HG03469 (cell line): Measurements from ENCODE around the gene PPP1CB.
"Not testable (repeated sequence)": the region's sequence is repeated elsewhere in the genome, so short reads cannot be mapped to it uniquely, and the experiment has no call there.

Source experiments
- ATAC-seq: cut with Tn5 transposase; IDR thresholded peaks from one replicate; pipeline ENCODE4 v1.9.1; 2021; ENCODE audit warnings: mild to moderate bottlenecking, moderate library complexity, moderate number of reproducible peaks; ENCODE audit not compliant: unreplicated experiment

The PPP1CB gene

DNA sequence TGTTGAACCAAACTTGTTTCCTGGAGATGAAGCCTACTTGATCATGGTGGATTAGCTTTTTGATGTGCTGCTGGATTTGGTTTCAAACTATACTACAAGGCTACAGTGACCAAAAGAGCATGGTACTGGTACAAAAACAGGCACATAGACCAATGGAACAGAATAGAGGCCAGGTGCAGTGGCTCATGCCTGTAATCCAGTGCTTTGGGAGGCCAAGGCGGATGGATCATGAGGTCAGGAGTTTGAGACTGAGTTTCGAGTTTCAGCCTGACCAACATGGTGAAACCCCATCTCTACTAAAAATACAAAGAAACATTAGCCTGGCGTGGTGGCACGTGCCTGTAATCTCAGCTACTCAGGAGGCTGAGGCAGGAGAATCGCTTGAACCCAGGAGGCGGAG, 9.0 kb upstream of the PPP1CB start:
- ATAC-seq: not testable (repeated sequence)

- no peak for ATAC-seq
Observed at GRCh38 chr2:28745225-28745624, 6.4 kb upstream of the PPP1CB start.

DNA sequence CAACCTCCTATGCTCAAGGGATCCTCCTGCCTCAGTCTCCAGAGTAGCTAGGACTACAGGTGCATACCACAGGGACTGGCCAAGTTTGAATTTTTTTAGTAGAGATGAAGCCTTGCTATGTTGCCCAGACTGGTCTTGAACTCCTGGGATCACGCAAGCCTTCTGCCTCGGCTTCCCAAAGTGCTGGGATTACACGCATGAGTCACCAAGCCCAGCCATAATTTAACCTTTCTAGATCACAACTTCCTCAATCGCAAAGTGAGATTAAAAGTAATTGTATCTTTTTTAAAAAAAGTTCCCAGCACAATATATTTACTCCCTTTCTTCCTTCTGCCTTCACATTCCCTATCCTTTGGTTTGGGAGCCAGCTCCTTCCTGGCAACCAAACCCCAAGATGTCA, 5.8 kb upstream of the PPP1CB start:
- no peak for ATAC-seq

DNA sequence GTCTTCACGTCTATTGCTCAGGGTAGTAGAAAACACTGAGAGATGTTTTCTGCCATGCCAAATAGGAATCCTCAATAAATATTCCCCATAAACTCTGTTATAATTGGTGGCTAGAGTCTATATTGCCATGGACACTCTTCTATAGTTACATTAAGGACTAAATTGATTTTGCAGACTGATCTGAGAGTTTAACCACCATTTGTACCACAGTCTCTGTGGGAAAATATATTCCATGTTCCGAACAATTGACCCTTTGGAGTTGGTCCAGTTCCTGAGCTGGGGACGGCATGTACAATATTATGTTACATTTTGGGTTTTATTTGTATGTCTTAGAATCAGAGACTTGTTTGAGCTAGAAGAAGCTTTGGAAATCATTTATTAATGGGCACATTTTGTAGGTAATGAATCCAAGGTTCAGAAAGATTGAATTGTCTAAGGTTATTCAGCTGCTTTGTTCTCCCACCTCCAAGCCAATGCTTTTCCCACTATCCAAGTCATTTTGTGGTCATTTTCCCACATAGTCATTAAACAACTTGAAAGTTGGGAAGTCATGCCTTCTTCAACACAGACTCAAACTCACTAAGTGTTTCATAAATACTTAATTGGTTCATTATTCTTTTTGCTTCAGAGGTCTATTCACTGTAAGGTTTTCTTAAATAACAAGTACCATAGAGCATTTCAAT, 5.1 kb upstream of the PPP1CB start:
- ATAC-seq: no peak

- no peak for ATAC-seq
Observed at GRCh38 chr2:28747714-28748113, 3.9 kb upstream of the PPP1CB start.

- no peak for ATAC-seq
Observed at GRCh38 chr2:28748176-28748575, 3.5 kb upstream of the PPP1CB start.

GRCh38 chr2:28748941-28749340, 2.7 kb upstream of the PPP1CB start:
- ATAC-seq: no peak

DNA sequence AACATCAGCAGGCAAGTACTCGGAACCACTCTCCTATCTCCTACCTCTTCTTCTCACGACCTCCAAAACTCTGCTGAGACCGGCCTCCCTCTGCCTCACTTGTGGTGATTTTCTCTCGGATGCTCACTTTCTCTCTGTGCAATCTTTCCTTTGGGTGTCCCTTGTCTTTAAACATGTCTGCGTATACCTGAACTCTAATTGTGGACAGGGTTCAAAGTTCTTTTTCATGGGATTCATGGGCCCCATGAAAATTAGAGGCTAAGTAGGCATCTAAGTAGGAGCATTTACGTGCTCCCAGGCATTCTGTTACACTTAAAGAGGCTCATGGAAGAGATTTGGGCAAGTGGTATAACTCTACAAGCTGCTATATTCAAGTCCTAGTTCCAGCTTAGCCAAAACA, 2.1 kb upstream of the PPP1CB start:
- ATAC-seq: no peak

DNA sequence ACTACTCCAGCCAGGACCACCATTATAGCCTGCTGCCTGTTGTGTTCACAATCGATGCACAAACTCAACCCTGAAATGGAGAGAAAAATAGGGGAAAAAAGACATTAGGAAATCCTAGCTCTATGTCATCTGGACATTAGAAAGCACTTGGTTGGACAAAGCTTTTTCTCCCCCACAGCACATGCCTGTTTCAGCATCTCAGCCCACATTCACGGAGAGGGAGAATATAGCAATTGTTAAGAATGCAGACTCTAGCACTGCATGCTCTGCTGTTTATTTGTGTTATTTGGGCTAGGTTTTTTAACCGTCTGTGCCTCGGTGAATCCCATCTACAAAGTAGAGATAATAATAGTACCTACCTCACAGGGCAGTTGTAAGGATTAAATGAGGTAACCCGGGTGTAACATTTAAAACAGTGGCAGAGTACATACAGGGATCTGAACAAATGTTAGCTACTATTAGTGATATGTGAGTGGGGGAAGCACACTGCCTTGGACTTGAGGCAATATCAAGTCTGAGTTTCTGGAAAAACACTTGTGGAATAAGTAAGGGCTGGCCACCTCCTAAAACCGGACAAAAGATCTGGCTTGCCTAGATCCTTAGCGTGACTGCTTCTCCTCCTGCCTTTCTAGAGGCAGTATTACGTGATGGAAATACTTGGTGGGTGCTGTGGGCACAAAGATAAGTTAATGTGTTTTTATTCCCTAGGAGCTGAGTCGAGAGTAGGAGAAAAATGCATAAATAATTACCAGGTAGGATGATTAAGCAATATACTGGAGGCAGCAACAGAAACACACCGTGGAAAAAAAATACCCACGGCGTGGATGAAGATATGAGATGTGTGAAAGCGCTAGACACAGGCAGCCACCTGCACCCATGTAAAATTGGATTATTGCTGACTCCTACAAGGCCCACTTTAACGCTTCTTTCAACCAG, 1.0 kb upstream of the PPP1CB start:
- no peak for ATAC-seq

GRCh38 chr2:28751956-28752630, 463 bp downstream of the PPP1CB start:
- ATAC-seq: peak; percentile 1

DNA sequence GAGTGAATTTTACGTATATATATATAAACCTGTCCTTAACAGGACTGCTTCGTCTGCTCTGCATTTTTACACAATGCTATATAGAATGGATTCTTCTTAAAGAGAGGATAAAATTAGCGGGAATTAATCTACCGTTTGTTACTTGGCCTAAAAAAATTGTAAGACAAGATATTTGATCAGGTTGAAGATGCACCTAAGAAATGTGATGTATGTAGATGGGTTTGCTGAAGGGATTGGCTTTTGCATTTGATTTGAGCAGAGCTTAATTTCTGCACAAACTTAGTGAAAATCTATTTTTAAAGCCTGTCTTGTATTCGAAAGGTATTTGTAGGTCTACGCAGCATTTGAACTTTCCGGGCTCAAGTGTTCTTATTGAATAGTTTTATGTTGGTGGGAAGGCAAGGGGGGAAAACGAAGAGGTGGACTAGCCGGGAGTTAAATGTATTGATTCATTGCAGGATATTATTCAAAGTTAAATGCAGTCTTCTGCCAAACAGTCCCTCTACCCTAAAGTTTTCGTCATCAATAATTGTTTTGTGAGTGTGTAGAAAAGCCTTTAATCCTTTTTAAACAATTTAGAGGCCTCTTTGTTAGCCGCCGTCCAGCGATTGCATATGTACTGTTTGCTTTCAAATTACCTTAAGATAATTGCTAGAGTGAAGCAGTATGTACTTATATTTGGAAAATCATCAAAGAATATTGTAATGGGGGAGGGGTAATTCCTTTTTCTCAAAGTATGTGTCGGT, 1.2 kb downstream of the PPP1CB start:
- no peak for ATAC-seq

- no peak for ATAC-seq
Observed at GRCh38 chr2:28754321-28754720, 2.7 kb downstream of the PPP1CB start.

DNA sequence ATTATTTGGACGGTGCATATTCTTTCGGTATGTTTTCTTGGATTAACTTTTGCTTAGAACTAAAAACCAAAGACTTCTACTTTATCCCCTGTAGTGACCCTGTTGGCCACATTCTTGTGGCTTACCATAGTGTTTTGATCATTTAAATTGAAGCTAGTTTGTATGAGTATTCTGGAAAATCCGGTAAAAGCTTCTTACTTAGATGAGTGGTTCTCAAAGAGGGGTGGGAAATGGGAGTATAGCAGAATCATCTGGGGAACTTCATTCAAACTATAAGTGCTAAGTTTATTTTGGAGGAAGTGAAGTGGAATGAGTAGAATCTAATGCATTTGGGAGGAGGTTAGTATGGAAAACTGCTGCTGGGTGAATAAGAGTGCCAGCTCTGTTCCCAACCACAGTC, 3.8 kb downstream of the PPP1CB start:
- no peak for ATAC-seq

- no peak for ATAC-seq
Observed at GRCh38 chr2:28758459-28758858, 6.8 kb downstream of the PPP1CB start.

- ATAC-seq: no peak
Observed at GRCh38 chr2:28761420-28761819, 9.8 kb downstream of the PPP1CB start.

DNA sequence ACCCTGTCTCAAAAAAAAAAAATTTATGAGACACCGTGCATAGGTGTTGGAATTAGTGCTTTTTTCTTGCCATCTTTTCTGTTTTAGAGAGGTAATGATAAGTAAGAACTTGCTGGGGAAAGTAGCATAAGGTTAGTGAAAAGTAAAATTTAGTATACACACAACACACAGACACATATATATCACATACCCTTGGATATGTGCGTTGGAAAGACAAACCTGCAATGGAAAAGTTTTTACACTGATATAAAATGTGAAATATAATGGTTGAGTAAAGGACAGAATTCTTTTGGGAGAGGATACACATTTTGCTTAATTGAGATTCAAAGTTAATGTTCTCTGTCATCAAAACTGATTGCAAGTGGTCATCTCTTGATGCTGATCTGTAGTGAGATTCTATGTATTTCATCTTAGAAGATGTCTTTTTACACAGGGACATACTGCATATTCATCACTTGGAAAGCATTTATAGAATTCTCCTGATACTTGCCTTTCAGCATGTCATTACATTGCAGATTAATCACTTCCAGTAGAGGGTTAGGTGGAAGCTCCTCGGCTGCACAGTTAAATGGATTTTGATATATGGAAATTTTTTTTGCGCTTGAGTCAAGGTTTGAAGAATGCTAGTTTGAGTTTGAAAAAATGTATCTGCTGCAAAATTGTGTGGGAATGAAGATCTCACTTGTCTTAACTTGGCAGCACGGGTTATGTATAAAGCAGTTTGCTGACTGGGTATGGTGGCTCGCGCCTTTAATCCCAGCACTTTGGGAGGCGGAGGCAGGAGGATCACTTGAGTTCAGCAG, 13.5 kb downstream of the PPP1CB start:
- no peak for ATAC-seq

DNA sequence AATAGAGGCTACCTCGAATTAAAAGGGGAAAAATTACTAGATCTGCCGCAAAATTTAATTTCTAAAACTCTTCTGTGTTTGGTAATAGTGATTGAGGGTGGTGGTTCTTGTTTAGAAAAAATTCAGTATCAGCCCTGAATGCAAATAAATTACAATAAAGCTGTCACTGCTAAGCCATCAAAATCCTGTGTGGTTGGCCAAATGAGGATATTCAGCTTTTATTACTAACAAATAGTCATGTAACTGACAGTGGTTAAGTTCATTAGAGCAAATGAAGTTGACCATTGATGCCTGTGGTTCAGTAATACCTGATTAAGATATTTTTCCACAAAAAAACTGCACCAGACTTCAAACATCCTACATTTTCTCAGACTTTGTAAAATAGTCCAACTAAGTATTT, 14.4 kb downstream of the PPP1CB start:
- no peak for ATAC-seq

- no peak for ATAC-seq
Observed at GRCh38 chr2:28767337-28767736, 15.7 kb downstream of the PPP1CB start.

DNA sequence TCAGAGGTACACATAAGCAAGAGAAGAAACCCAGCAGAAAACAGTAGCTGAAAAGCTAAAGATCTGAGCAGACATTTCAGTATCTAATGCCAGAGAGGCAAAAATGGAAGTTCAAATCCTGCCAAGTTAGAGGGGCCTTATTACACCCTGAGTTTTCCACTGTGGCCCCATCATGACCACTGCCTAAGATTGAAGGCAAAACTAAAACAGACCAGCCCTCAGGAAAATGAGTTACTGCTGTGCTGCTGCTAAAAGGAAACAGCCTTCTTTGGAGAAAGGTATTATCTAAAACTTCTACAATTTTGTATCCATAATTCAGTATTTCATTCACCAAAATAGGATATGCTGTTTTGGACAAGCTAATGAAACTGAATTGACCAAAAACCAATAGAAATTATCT, 16.8 kb downstream of the PPP1CB start:
- ATAC-seq: no peak

DNA sequence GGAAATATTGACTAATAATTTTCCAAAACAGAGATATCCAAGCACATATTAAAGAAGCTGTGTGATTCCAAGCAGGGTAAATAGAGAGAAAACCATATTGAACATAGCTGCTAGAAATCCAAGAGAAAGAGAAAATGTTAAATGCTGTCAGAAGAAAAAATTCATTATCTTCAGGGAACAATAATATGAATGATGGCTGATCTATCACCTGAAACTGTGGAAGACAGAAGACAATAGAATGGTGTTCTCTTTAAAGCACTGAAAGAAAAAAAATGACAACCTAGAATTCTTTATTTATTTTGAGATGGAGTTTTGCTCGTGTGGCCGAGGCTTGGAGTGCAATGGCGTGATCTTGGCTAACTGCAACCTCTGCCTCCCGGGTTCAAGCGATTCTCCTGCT, 17.3 kb downstream of the PPP1CB start:
- no peak for ATAC-seq
